ENCODE results near the gene CTDSPL. TPM values are rescaled to one million over a fixed set of nuclear protein-coding genes. Genes with fewer than 3 reads are reported as not detected.

CTDSPL gene
- total and polyA plus RNA-seq, 2 of the 13 experiments (the other 11 are each of a cell fraction or from before 2014, with no cell fraction given), result 26.1 to 142 TPM

DNA sequence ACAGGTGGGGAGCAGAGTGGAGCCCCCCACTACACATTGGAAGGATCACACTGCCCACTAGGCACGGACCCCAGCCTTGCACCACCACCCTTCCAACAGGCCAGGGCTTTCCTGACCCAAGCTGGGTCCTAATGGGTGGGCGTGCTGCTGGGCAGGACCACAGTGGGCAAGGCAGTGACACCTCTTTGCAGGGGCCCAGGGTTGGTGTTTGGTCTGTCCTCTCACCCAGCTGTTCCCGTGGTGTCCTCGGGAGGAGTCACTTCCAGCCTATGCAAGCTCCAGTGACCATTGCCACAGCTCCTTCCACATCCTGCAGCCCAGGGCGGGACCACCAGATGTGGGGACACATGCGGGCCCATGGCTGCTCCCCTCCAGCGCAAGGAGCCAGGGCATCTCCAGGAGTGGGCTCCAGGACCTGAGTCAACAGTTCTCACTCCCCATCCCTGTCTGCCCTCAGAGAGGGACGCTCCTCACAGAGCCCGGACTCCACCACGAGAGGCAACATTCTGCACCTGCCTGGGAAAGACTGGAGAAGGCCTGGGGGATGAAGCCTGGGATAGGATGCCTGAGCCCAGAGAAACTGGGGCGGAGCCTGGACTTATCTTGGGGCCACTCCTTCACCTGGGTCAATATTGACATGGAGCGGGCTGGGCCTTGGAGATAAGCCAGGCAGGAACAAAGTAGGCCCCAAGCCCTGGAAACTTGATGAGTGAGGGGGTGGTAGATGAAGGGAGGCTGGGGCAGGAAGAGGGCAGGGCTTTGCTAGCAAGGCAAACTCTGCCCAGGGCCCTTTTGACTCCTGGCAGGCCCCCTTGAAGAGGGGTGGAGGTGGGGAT is 125.0 kb downstream of the CTDSPL start (continued):
- TF ChIP-seq ZNF660 (CRISPR knock-in tag; IDR thresholded peaks at IDR 0.05; ENCODE audit: borderline replicate concordance, low read depth) (no peak), NFE2L2 (IDR thresholded peaks at IDR 0.05; ENCODE audit: low read length) (no peak), AGO2 (optimal IDR thresholded peaks at IDR 0.05; ENCODE audit: low read depth, low read length) (peak; percentile 94), SP140L (CRISPR knock-in tag; IDR thresholded peaks at IDR 0.05; ENCODE audit: borderline replicate concordance) (no peak), PCBP1 (IDR thresholded peaks at IDR 0.05; ENCODE audit: borderline replicate concordance, low read depth, low read length) (no peak), ZNF672 (CRISPR knock-in tag; IDR thresholded peaks at IDR 0.05) (no peak), CENPX (CRISPR knock-in tag; IDR thresholded peaks at IDR 0.05) (no peak), MTF2 (CRISPR knock-in tag; IDR thresholded peaks at IDR 0.05; ENCODE audit: borderline replicate concordance) (no peak), SIN3A (IDR thresholded peaks at IDR 0.05; ENCODE audit: borderline replicate concordance, low read depth, low read length) (no peak), SMARCC2 (IDR thresholded peaks at IDR 0.05) (peak; percentile 89; the same call in 1 of the 2 replicates), HNRNPH1 (optimal IDR thresholded peaks at IDR 0.05; ENCODE audit: low read depth, low read length) (peak; percentile 29), MAZ (IDR thresholded peaks at IDR 0.05; ENCODE audit: borderline replicate concordance, low read depth, low read length) (no peak), MAZ (CRISPR knock-in tag; IDR thresholded peaks at IDR 0.05; ENCODE audit: low read depth) (no peak), ZNF446 (CRISPR knock-in tag; IDR thresholded peaks at IDR 0.05) (no peak), HOXD1 (CRISPR knock-in tag; IDR thresholded peaks at IDR 0.05) (no peak)
- TF ChIP-seq, protein P1, sequence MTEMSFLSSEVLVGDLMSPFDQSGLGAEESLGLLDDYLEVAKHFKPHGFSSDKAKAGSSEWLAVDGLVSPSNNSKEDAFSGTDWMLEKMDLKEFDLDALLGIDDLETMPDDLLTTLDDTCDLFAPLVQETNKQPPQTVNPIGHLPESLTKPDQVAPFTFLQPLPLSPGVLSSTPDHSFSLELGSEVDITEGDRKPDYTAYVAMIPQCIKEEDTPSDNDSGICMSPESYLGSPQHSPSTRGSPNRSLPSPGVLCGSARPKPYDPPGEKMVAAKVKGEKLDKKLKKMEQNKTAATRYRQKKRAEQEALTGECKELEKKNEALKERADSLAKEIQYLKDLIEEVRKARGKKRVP (CRISPR knock-in tag; IDR thresholded peaks at IDR 0.05), result no peak
- TF ChIP-seq, protein P2, sequence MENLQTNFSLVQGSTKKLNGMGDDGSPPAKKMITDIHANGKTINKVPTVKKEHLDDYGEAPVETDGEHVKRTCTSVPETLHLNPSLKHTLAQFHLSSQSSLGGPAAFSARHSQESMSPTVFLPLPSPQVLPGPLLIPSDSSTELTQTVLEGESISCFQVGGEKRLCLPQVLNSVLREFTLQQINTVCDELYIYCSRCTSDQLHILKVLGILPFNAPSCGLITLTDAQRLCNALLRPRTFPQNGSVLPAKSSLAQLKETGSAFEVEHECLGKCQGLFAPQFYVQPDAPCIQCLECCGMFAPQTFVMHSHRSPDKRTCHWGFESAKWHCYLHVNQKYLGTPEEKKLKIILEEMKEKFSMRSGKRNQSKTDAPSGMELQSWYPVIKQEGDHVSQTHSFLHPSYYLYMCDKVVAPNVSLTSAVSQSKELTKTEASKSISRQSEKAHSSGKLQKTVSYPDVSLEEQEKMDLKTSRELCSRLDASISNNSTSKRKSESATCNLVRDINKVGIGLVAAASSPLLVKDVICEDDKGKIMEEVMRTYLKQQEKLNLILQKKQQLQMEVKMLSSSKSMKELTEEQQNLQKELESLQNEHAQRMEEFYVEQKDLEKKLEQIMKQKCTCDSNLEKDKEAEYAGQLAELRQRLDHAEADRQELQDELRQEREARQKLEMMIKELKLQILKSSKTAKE (CRISPR knock-in tag; IDR thresholded peaks at IDR 0.05; ENCODE audit: borderline replicate concordance), result peak; percentile 35; the same call in 1 of the 2 replicates
- TF ChIP-seq, protein P3, sequence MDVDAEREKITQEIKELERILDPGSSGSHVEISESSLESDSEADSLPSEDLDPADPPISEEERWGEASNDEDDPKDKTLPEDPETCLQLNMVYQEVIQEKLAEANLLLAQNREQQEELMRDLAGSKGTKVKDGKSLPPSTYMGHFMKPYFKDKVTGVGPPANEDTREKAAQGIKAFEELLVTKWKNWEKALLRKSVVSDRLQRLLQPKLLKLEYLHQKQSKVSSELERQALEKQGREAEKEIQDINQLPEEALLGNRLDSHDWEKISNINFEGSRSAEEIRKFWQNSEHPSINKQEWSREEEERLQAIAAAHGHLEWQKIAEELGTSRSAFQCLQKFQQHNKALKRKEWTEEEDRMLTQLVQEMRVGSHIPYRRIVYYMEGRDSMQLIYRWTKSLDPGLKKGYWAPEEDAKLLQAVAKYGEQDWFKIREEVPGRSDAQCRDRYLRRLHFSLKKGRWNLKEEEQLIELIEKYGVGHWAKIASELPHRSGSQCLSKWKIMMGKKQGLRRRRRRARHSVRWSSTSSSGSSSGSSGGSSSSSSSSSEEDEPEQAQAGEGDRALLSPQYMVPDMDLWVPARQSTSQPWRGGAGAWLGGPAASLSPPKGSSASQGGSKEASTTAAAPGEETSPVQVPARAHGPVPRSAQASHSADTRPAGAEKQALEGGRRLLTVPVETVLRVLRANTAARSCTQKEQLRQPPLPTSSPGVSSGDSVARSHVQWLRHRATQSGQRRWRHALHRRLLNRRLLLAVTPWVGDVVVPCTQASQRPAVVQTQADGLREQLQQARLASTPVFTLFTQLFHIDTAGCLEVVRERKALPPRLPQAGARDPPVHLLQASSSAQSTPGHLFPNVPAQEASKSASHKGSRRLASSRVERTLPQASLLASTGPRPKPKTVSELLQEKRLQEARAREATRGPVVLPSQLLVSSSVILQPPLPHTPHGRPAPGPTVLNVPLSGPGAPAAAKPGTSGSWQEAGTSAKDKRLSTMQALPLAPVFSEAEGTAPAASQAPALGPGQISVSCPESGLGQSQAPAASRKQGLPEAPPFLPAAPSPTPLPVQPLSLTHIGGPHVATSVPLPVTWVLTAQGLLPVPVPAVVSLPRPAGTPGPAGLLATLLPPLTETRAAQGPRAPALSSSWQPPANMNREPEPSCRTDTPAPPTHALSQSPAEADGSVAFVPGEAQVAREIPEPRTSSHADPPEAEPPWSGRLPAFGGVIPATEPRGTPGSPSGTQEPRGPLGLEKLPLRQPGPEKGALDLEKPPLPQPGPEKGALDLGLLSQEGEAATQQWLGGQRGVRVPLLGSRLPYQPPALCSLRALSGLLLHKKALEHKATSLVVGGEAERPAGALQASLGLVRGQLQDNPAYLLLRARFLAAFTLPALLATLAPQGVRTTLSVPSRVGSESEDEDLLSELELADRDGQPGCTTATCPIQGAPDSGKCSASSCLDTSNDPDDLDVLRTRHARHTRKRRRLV (CRISPR knock-in tag; IDR thresholded peaks at IDR 0.05), result no peak
- TF ChIP-seq, protein P4, sequence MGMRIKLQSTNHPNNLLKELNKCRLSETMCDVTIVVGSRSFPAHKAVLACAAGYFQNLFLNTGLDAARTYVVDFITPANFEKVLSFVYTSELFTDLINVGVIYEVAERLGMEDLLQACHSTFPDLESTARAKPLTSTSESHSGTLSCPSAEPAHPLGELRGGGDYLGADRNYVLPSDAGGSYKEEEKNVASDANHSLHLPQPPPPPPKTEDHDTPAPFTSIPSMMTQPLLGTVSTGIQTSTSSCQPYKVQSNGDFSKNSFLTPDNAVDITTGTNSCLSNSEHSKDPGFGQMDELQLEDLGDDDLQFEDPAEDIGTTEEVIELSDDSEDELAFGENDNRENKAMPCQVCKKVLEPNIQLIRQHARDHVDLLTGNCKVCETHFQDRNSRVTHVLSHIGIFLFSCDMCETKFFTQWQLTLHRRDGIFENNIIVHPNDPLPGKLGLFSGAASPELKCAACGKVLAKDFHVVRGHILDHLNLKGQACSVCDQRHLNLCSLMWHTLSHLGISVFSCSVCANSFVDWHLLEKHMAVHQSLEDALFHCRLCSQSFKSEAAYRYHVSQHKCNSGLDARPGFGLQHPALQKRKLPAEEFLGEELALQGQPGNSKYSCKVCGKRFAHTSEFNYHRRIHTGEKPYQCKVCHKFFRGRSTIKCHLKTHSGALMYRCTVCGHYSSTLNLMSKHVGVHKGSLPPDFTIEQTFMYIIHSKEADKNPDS (CRISPR knock-in tag; IDR thresholded peaks at IDR 0.05), result no peak

Measured in HepG2 (cell line).